Fibroblast of peridontal ligament (primary cell): ENCODE measurements around the gene LTBR.

Experiments
- DNase-seq: peaks from one replicate; pipeline ENCODE4 v3.0.0-alpha.2; 2010; ENCODE audit errors: extremely low read depth

The LTBR gene

DNA sequence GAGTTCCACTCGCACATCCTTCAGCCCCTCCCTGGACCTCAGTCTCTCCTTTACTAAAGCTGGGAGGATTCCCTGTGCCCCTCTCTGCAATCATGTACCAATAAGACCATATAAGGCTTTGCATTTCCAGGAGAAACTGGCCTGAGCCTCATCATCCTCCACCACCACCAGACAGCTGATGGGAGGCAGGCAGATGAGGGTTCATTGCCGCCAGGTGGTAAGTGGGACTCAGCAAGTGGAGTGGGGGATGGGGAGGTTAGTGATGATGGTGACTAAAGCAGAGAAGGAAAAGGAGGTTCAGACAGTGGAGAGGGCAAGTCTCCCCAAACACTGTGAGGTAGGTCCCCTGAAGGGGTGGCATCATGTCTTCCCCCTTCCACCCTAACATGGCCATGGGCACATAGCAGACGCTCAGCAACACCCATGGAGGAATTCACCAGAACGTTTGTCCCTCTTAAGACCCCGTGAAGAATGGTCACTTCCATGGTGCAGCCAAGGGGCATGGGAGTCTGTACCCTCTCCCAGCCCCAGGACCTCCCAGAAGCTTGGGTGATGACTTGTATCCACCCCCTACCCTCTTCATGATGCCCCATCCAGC, 37.6 kb upstream of the LTBR start:
- no peak for DNase-seq

DNA sequence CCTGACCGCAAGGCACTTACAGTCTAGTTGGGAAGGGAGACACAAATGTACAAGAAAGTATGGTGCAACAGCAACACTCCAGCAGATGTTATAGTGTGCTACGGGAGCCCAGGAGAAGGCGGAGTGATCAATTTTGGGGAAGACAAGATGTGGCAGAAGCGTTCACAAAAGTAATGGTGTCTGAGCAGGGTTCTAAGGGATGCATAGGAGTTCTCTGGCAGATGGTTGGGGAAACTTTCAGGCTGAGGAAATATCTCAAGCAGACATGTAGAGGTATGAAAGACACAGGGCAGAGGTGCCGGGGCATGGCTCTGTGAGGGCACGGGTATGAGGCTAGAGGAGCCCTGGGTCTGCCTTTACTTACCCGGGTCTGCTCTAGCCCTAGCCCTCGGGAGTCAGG, 37.0 kb upstream of the LTBR start:
- DNase-seq, result no peak

DNA sequence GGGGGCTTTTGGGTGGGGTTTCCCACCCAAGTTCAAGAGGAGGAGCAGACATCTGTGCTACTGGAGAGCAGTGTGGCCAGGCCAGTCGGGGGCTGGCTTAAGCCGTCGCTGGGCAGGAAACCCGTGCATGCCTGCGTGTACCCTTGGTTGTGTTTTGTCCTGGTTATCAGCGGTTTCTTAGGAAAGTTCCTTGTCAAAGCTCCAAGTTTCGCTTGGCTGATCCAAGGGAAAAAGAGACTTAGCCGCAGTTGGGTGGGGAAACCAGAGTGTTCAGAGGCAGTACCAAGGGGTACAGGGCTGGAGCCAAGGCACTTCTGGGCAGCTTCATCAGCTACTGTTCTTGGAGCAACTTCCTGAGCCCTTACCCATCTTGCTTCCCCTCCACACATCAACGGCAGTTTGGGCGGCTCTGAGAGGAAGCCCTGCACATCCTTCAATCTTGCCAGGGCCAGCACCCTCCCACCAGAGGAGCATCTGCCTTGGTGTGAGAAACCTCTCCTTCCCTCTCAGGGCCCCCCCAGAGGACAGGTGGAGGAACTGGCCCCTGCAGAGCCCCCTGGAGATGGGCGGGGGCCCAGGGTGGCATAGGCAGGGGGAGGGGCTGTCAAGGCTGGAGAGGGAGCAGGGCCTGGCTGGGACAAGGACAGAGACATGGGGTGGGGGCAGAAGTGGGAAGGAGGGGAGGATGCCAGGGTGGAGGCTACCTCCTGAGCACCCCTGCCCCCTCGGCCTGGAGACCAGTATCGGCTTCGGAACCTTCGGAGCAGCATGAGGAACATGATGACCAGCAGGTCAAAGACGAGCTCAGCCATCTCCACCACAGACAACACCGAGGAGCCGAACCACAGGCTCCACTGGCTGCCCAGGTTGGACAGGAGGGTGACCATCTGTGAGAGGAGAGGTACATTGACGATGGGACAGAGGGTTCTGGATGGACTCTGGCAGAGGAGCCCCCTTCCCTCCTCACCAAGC, 36.3 kb upstream of the LTBR start:
- DNase-seq, result peak; percentile 90

DNA sequence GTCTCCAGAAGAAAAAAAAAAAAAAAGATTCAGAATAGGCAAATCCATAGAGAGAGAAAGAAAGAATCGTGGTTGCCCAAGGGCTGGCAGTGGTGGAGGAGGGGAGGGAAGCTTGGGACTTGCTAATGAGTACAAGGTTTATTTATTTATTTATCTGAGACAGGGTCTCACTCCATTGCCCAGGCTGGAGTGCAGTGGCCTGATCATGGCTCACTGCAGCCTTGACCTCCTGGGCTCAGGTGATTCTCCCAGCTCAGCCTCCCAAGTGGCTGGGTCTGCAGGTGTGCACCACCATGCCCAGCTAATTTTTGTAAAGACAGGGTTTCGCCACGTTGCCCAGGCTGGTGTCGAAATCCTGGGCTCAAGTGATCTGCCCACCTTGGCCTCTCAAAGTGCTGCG, 32.3 kb upstream of the LTBR start:
- DNase-seq, result no peak

DNA sequence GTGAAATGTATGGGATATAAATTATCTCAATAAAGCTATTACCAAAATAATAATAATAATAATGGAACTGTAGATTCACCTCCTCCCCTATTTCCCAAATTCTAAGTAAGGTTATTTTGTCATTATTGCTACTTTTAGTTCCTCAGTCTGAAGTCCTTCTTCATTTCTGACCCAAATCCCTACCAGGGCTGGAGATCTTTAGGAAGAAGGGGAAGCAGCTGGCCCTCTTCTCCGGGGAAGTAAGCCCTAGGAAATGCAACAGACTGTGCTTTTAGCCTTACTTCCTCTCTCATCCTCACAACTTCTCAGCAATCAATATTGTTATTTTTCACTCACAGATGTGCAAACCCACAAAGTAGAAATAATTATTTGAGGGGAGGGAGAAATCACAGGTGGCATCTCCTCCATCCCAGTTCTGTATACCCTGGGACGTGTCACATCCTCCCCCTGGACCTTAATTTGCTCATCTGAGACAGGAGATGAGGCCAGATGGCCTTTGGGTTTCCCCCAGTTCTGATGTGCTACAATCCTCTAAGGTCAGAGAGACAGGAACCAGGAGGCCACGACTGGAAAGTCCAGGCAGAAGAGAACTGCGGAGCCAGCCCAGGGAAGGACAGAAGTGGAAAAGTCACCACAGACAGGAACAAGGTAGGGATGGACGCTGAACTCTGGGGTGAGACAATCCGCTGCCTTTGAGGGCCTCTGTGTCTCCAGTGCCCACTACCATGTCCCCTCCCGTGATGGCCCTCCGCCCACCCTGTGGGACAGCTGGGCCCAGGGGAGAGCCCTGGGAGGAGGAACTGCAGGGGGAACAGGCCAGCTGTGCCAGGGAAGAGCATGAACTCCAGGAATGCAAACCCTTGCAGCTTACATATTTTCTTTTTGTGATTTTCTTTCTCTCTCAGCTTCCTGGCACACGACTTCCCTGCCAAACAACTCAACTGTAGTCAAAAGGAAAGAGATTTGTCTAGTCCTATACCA, 31.5 kb upstream of the LTBR start:
- no peak for DNase-seq

DNA sequence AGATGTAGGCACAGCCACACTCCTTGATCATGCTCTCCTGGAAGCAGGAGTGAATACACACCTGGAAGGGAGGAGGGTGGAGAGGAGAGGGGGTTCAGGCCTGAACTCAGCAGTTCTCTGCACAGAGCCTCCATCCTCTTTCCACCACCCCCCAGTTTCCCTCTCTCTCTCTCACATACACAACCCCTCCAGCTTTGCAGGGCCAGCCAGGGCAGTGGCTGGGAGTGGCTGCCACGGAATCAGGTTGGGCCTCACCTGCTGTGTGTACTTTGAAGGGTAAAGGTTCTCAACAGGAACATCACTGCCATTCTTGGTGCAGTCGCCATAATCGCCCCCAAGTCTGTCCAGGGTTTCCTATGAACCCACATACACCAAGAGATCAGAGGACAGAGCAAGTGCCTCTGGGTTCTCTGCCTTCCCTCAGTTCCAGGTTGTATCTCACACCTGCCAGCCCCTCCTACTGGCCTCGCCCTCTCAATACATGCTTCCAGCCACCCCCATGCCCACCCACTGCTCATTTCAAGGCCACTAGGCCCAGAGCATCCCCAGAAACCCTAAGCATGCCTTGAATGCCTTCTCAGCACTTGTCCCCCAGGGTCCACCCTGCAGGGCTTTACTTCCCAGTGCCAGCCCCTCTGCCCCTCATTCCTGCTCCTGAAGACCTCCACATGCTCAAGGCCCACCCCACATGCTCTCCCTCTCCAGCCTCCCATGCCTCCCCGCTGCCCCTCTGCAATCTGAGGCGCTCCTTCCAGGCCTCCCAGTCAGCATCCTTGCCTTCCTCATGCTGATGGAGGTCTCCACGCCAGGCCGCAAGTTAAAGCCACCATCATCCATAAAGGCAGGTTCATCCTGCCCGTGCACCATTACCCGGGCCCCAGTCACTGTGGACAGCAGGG, 29.2 kb upstream of the LTBR start:
- no peak for DNase-seq

DNA sequence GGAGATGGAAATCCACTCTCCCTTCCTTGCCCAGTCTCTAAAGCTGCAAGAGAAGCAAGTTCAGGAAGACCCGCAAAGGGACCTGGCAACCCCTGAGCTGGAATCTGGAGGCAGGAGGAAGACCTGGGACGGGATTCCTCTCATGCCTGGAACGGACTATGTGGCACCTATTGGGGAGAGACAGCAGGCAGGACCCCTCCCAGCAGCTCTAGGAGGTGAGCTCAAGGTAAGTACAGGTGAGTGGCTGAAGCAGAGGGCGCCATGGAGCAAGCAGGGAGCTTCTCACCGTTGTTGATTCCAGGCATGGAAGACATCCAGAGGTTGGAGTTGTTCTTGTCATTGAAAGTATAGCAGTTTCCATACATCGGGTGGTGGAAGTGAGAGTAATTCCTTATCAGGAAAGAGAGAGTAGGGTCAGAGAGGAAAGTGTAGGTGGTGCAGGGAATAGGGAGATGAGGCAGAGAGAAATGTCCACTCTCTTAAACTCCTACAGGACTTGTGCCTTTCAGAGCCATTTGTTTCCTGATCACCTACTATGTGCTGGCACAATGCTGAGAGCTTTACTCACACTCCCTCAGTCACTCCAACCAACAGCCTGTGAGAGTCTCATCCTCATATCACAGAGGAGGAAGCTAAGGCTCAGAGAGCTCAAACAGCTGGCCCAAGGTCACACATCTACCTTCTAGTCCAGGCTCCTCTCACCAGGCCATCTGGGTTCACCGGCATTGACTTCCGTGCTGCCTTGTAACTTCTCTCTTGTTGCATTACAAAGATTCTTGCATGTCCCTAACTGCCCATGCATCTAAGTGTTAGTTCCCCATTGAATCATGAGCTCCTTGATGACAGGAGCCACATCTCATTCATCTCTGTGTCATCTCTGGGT, 28.2 kb upstream of the LTBR start:
- no peak for DNase-seq

DNA sequence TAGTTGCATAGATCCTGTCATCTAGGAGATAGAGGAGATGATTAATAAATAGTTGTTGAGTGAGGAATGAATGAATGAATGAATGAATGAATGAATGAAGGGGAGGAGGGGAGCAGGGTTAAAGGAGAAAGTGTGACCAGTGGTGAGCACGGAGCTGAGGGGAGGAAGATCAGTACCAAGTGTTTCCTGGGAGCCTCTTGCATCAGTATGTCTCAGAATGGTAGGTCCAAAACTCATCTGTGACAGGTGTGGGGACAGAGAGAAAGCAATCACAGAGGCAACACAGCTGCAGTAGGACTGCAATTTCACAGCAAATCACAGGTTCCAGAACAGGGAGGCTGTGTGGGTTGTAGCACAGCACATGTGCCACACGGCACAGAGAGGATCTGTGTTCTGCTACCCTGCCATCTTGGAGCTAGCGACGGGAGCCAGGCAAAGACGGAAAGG, 27.6 kb upstream of the LTBR start:
- DNase-seq, result no peak

DNA sequence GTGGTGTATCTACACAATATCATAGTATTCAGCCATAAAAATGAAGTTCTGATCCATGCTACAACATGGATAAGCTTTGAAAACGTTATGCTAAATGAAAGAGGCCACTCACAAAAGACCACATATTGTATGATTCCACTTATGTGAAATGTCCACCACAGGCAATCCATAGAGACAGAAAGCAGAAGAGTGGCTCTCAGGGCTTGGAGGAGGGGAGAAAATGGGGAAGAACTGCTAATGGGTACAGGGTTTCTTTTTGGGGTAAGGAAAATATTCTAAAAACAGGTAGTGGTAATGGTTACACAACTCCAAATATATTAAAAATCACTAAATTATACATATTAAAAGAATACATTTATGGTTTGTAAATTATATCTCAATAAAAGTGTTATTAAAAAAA, 25.1 kb upstream of the LTBR start:
- no peak for DNase-seq

DNA sequence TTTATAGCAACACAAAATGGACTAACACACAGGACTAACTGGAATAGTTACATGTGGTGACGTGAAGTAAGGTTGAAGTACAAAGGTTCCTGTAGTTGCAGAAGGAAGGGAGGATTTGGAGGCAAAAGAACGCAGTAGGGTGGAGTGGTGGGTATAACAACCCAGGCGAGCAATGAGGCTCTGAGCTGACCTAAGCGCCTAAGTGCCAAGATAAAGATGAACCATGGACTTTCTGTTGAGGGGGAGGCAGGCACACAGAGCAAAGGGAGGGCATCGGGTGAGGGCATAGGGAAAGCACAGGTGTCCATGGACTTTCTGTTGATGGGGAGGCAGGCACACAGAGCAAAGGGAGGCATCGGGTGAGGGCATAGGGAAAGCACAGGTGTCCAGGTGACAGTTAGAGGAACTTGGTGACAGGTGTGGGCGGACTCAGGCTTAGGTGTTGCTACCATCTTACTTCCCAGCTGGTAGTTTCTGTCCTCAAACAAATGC, 23.8 kb upstream of the LTBR start:
- DNase-seq, result no peak

DNA sequence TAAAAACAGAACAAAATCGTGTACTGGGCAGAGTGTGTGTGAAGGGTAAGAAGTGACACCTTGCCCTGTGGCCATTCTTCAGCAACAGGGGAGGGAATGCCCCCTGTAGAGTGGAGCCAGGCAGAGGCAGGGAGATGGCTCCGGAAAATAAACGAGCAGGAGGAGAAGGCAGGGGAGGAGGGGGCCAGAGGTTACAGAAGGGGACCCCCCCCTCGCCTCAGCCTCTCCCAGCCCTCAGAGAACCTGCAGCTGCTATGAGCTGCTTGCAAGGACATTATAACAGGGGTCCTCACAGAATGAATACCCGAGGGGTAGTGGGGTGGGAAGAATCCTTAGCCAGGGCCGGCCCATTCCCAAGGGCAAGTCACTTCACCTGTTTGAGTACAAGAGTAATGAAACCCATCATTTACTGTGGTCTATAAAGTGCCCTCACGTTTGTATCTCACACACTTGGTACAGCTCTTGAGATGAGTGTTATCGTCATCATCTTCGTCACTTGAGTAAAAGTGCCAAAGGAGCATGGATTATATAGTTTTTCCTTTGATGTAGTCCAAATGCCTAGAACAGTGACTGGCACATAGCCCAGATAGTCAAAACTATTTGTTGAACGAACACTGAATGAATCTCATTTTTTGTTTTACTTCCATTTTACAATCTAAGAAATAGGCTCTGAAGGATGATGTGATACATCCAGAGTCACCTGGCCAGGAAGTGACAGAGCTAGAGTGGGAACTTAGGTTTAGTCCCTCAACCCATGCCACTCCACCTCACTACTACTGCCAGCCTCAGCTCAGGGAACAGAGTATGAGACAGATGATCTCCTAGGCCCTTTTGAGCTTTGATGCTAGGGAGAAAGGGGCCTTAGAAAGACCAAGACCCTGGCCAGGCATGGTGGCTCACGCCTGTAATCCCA, 23.1 kb upstream of the LTBR start:
- DNase-seq, result no peak

DNA sequence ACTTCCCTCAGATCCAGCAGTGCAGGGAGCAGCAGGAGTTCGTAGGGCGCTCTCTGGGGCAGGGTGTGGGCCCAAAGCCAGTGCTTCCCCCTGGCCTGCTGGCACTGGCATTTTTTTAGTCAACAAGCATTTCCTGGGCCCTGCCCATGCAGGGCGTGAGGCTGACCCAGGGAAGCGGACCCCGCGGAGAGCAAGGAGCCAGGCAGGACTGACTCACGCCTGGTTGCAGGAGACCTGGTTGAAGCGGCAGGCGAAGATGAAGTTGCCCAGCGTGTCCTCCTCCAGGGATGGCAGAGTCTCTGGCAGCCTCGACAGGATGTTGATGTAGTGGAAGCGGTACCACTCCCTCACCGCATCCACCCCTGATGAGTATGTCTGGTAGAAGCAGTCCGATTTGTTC, 22.1 kb upstream of the LTBR start:
- DNase-seq, result no peak

DNA sequence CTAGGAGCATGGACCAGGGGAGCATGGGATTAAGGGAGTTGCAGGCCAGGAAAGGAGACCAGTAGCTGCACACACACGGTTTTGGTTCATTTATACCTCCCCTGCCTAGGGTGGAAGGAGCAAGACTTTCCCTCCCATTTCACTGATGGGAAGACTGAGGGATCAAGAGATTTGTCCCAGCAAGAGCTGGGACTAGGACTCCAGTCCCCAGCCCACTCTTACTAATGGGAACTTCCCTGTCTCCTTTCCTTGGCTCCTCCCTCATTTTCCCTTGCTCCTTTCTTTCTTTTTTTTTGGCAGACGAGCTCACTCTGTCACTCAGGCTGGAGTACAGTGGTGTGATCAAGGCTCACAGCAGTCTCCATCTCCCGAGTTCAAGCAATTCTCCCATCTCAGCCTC, 21.6 kb upstream of the LTBR start:
- DNase-seq, result no peak

DNA sequence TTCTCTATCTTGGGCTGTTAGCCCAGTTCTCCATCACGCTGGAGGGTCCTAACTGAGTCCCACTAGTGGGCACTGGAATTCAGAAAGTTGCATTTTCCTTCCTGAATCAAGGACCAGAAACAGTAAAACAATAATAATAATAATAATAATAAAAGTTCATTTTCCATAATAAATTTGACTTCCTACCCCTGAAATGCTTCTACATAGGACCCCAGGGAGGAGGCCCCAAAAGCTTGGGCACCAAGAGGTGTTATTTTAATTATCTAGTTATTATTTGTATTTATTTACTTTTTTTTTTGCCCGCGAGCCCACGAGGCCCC, 21.0 kb upstream of the LTBR start:
- no peak for DNase-seq

DNA sequence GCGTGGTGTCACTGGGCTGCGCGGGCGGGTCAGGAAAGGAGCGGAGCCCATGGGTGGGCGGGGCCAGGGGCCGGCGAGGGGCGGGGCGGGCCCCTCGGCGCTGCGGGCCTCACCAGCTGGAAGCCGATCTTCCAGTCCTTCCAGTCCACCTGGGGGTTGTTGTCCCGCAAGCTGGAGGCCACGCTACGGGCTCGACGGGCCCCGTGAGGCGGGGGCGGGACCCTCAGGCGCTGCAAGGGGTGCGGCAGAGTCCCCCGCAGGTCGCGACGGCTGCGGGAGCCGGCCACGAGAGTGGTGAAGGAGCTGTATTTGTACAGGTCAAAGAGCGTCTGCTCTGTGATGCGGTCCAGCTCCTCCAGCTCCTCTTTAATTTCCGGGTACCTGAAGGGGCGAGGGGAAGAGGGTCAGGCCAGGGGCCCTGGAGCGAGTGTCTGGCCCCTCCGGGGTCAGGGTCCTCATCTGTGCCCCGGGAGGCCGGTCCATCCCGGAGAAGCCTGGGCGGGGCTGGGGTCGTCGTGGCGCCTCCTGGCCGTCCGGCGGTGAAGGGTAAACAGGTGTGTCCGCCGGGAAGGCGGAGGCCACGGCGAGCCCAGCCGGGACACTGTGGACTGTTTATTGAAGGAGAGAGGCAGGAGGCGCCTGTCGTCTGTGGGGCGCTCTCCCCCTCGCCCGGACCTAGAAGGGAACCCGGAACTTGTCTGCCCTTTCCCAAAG, 20.5 kb upstream of the LTBR start:
- no peak for DNase-seq

DNA sequence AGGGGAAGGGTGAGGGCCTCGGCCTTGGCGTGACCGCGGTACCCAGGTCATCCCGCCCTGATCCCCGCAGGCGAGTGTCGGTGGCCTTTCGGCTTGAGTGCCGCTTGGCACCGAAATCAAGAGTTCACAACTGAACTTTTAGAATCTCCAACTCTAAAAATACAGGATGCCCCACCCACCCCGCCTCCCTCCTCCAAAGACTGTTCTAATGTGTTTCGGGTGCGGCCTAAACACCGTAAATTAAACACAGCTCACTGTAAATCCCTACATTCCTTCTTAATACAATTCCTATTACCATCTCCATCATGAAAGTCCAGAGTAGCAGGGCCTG, 20.0 kb upstream of the LTBR start:
- no peak for DNase-seq

DNA sequence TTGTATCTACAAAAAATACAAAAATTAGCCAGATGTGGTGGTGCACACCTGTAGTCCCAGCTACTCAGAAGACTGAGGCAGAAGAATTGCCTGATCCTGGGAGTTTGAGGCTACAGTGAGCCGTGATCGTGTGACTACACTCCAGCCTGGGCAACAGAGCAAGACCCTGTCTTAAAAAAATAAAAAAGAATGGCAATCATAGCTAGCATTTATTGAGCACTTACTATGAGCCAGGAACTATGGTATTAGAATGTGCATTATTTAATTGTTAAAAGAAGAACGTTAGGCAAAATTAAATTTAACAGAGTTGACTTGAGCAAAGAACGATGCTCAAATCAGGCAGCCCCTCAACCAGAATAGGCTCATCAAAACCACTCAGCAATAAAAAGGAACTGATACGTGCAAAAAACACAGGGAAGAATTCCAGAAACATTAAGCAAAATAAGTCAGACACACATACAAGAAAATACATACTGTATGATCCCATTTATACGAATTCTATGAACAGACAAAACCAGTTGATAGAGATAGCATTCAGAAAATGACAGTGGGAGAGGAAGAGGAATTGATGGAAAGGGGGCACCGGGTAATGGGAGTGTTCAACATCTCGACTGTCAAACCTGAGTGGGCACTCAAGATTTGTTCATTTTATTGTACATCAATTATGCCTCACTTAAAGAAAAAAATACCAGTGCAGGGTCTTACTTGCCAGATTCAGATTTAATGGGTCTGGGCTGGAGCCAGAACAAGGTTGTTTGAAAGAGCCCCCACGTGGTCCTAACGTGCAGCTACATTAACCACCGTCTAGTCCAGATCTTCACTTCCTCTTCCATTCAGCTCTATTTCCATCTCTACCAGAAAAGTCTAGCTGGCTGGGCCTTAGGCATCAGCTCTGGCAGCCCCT, 16.6 kb upstream of the LTBR start:
- DNase-seq, result no peak
